C4-2B (cell line): Measurements from ENCODE around the gene ZBTB24.
A peak's percentile ranks its signal among the peaks of the same experiment; 100 is the strongest.

Experiments used
- CTCF ChIP-seq: fragments of 450-650 bp; conservative IDR thresholded peaks from 2 replicates; pipeline ENCODE4 v1.5.1; 2017; ENCODE audit warnings: mild to moderate bottlenecking
- ZFX ChIP-seq: fragments of 450-650 bp; IDR thresholded peaks from 2 replicates; pipeline ENCODE4 v1.6.1; 2017

- TF ChIP-seq CTCF, result no peak
- TF ChIP-seq ZFX, result peak; percentile 70
Measured at GRCh38 chr6:109482905-109483734, at the start of gene ZBTB24.
